Measurements from ENCODE around the gene P4HA2.

Gene P4HA2

DNA sequence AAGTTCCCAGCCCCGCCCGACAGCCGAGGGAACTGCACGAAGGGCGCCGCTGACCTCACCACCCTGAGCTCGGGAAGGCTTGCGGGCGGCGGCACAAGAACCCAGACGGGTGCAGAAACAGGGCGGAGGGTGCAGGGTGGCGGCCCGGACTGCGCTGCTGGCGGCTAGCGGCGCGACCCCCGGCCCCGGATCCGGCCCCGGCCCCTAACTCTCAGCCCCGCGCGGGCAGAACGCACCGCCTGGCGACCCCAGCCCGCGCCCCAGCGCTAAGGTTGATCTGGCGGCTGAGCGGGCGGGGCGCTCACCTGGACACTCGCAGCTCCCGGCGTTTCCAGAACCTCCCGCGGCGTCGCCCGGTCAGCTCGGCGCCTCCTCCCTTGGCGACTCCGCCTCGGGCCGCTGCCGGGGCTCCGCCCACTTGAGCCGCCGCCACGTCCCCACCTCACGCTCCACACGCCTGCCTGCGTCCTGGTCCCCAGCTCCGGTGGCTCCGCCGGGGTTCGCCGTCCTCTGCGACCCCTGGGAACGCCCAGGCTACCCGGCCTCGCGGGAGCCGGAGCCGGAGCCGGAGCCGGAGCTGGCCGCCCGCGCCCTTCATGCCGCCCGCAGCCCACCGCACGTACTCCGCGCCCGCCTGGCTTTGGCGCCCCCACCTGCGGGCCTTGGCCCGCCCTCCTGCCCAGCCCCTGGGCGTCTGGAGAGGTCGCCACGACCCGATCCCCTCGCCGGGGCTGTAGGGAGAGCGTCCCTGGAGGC is at the start of gene P4HA2:
Gene P4HA2, minus strand, starts transcription at position 369 of the 756 bp plus-strand sequence. CDS start 9,227 bp downstream, outside the sequence.
- peak; percentile 62 for DNase-seq (ENCODE audit: low read depth)

DNA sequence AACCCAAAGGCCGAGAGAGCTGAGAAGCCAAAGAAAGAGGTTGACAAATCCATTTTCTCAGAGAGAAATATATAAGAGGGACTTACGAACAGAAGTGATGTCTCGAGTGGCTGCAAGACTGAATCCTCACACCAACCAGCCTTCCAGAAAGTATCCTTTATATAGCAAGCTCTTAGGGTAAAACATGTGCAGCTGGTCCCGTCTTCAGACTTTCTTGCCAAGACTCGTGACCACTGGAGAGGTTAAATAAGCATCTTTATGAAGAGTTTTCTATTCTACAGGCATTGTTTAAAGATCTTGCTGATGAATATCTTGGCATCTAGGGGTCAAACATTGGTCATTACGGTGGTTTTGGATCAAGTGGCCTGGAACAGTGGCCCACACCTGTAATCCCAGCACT is 49.6 kb upstream of the P4HA2 start:
- no peak for DNase-seq (ENCODE audit: low read depth)

DNA sequence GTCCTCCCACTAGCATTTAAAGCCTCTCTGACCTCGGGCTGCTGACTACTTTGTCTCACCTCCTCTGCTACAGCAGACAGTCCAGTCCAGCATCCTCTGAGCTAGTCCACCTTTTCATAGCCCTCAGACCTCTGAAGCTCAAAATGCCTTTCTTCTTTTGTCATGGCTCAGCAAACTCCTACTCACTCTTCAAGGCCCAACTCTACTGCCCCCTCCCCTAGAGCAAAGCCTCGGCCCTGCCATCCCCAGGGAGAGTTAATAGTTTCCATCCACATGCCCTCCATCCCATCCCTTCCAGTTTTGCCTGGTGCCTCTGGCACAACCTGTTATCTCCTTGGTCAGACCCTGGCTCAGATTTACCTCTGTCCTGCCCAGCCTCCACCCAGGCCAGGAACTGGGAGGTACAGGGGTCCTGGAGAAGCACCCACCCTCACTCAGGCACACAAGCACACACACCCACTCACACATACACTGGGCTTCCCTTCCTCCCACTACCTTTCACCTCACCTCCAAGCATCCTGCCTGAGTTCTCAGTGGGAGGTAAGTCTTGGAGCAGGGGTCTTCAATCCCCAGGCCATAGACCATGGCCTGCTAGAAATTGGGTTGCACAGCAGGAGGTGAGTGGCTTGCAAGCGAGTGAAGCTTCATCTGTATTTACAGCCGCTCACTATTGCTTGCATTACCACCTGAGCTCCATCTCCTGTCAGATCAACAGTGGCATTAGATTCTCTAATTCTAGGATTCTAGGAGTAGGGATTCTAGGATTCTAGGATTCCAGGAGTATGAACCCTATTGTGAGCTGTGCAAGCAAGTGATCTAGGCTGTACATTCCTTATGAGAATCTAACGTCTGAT is 47.9 kb upstream of the P4HA2 start:
- DNase-seq (ENCODE audit: low read depth) = no peak

DNA sequence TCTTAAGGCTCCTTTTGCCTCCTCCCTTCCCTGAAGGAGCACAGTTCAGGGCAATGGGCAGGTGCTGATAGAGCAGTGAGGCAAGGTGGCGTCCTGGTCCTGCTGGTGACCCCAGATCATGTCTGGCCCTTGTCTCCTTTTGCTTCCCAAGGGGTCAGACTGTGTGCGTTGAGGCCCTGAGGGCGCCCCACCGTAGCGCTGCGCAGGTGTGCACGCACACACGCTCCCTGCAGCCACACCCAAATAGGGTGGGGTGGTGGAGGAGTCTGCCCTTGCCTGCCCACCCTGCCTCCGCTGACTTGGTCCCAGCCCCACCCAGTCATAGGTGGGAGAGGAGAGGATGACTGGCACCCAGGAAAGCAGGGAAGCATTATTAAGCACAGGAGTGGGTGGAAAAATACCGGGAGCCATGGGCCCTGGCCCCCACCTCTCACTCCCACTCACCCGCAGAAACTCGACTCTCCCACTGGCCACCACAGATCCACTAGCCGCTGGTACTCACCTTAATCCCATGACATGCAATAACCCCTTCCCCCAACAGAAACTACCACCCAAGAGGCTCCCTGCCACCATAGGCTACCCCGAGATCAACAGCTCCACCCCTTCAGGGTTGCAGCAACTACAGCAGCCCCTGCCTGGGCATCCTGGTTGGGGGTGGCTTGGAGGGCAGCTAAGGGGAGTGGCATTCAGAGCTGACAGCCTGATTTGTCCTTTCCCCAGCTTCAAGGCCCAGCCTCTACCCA is 46.6 kb upstream of the P4HA2 start:
- no peak for DNase-seq (ENCODE audit: low read depth)

DNA sequence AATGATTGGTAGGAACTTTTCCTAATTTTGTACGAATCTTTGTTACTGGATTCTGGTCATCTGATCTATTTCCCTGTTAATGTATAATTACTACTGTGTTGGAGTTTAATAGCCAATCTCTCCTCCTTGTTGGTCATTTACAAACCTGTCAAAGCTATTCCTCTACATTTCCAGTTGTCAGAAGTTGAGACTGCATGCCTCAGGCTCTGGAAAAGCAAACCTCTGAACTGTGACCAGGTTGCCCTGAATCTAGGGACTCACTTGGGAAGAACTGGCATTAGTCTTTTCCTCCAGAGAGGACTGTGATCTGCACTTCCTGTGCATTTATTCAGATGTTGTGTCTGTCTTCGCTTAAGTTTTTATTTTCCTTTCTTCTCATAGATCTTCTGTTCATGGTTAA is 46.0 kb upstream of the P4HA2 start:
- DNase-seq (ENCODE audit: low read depth) = no peak

DNA sequence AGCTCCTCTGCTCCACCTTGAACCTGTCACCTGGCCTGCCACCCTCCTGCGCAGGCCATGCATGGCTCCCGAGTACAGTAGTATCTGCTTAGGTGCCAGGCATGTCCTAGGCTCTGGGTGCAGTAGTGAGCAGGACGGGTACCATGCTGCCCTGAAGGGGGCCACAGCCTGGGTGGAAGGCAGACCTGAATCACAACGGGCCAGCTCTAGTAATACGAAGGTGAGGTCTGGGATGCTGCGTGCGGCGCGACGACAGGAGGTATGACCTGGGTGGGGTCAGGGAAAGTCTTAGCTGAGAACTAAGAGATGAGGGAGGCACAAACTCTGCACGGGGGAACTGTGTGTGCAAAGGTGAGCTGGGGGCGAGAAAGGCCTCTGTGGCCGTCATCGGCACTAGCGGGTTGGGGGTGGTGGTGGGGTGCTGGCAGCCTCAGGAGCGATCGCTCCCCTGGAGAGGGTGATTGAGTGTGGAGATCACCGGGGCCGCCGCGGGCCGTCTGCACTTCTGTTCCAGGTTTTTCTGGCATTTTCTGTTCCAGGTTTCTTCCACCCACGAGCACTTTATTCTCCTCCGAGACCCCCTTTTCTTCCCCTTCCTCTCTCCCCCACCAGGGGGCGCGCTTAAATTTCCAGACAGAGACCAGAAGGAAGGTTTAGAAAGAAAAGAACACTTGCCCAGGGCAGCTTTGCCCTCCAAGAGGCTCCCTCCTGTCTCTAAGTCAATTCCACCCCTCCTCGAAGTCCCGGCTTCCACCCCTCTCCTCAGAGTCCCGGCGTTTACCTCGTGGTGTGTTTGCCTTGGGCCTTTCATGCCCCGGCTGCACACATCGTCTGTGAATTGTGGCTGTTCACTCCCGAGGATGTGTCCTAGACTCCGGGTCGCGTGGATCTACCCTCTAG is 44.9 kb upstream of the P4HA2 start:
- DNase-seq (ENCODE audit: low read depth) = no peak

DNA sequence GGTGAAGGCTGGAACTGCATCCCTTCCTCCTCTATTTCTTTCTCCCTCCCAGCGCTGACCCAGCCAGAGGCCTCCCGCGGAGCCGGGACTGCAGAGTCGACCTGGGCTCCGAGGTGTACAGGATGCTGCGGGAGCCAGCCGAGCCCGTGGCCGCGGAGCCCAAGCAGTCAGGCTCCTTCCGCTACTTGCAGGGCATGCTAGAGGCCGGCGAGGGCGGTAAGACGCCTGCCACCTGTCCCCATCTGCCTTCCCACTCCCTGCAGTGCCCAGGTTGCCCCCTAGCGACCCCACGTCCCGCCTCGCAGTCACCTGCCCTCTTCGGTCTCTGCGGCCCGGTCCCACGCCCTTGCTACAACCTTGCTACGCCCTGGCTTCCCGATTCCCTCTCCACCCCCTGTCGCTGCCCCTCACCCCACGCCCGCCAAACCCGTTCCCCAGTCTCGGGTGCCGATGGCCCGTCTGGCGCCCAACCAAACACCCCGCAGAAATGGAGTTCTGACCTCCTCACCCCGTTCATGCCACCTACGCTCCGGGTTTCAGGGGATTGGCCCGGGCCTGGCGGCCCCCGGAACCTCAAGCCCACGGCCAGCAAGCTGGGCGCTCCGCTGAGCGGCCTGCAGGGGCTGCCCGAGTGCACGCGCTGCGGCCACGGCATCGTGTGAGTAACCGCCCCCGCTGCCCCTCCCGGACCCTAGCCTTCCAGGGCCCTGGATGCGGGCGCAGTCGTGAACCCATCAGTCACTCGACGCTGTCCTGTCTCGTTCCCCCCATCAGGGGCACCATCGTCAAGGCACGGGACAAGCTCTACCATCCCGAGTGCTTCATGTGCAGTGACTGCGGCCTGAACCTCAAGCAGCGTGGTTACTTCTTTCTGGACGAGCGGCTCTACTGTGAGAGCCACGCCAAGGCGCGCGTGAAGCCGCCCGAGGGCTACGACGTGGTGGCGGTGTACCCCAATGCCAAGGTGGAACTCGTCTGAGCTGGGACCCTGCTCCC is 43.9 kb upstream of the P4HA2 start:
- no peak for DNase-seq (ENCODE audit: low read depth)

DNA sequence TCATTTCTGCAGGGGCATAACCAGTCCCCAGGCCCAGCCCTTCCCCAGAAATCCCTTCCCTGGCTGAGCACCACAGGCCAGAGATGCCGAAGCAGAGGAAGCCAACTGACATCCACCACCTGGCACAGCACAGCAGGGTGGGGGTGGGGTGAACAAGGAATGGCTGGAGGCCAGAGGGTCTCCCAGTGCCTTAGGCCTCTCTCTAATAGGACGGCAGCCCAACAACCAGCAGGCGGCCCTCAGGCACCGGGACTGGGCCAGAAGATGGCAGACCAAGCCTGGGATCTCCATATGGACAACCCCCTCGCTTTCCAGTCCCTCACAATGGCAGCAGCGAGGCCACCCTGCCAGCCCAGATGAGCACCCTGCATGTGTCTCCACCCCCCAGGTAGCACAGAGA is 43.1 kb upstream of the P4HA2 start:
- DNase-seq (ENCODE audit: low read depth) = no peak

DNA sequence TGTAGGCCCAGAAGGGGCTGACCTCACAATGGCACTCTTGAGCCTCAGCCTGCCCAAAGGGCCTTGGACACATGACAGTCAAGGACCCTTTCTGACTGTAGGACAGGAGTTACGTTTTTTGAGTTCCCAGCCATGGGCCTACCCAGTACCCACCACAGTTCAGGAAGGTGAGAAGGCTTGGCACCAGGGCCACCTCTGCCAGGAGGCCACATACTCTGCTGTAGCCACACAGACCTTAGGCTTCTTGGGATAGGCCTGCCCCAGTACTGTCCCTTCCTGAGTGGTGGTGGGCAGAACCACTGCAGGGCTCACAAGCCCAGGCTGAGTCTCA is 42.6 kb upstream of the P4HA2 start:
- DNase-seq (ENCODE audit: low read depth) = no peak

DNA sequence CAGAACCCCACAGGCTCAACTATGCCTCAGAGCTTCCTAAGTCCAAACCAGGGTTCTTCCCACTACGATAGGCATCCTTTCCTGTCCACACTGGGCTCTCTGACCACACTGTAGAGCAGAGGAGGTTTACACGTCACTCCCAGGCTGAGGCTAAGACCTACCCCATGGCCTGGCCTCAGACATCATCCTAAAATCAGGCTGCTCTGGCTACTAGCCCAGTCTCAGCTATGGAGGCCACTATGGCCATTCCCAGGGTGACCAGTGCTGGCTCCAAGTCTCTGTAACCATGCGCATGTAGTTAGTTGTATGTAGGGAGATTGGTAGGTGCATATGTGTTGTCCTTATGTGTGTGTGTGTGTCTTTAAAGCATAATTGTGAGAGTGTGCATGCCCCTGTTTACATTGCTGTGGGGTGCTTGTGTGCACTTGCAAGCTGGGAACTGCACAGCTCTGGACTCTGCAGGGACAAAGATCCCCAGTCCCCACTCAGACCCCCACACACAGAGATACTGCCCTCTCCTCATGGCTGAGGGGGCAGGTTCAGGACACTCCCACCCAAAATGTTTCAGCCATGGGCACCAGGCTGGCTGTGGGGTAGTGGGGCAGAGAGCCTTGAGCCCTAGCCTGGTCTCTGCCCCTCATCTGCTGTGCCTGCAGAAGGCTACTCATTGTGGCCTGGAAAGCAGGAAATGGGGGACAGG is 42.1 kb upstream of the P4HA2 start:
- no peak for DNase-seq (ENCODE audit: low read depth)

DNA sequence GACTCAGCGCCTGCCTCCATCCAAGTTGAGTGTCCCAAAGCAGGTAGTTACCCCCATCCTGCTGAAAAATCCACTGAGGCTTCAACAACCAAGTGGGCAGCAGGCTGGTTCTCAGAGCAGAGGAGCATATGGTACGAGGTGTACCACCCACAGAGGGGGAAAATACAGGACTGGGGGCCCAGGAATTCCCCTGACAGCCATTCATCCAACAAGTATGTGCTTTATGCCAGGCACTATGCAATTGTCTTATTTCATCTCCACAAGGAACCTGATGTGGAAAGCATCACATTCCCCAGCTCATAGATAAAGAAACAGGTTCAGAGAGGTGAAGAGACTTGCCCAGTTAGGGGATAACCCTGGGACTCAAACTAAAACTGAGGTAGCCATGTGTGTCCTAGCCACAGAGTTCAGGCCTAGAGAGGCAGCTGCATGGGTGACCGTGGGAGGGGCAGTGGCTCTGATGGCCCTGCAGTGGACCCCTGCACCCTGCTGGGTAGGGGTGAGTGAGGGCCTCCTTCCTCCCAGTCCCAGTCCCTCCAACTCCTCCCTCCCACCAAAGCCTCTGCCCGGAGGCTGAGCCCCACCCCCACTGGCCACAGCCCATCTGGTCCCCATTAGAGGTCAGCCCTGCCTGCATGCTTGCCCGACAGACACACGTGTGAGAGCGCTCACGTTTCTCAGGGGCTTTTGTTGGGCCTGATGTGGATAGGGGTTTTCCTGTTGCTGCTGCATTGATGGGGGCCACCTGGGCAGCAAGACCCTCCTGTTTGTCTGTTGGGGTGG is 41.3 kb upstream of the P4HA2 start:
- peak; percentile 74 for DNase-seq (ENCODE audit: low read depth)

DNA sequence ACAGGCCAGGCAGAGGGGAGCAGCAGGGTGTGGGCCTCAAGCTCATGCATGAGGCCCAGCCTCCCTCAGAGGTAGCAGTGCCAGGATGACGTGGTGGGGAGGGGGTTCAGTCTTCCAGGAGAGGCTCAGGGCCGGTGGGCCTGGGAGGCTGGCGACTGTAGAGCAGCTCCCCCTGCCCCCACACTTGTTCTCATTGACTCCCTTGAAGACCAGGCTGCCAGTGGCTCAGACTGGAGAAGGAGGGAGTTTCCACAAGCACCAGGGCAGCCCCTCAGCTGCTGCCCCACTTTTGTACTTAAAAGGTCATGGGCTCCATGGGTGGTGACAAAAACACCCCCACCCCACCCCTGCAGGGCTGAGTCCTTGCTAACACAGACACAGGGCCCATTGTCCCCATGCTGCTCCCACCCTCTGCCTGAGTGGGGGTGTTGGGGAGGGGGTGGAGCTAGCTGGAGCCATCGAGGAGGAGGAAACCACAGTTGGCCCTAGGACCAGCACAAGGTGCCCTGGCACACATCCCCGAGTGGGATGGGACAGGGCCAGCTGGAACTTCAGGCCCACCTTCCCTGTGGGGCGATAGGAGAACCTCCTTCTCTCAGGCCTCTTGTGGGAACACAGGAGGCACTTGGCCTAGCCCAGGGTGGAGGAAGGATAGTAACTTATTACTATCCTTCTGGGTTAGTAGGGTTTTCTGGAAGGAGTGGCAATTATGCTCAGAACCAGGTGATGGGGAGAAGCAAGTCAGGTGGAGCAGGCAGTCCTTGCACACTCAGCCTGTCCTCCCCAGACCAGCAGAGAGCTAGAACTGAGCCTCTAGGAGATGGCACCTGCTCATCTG is 40.5 kb upstream of the P4HA2 start:
- no peak for DNase-seq (ENCODE audit: low read depth)

DNA sequence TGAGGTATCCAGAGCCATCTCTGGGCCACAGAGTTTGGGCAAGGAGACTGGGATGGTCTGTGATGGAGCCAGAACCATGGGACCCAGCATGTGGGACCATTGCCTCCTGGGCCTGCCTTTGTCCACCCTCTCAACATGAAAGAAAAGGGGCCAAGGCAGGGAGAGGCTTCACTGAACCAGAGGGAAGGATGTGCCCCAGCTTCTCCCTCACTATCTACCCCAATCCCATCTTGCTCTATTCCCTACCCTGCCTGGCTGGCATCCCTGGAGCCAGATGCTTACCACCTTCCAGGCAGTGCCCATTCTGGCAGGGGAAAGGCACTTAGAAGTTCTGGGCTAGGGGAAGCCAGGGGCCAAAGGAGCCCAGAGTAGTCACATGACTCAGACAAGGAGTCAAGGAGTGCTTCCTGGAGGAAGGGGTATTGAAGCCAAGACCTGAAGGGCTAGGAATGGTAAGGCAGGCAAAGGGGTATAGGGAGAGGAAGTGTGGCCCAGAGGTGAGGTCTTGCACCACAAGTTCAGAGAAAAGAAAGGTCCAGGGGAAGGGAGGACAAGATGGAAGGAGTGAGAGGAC is 39.6 kb upstream of the P4HA2 start:
- no peak for DNase-seq (ENCODE audit: low read depth)

DNA sequence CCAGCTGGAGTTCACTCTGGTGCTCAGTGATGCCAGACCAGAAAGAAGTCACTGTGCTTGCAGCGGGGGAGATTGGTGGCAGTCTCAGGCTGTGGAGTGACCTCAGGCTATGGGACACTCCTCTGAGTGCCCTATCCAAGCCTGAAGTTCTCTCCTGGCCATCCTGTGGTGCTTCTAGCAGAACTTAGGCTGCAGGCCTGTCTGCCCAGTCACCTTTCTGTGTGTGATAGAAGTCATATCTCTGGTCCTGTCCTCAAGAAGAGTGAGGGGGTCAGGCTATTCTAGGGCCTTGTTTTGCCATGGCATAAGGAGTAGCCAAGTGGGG is 39.1 kb upstream of the P4HA2 start:
- DNase-seq (ENCODE audit: low read depth) = no peak

DNA sequence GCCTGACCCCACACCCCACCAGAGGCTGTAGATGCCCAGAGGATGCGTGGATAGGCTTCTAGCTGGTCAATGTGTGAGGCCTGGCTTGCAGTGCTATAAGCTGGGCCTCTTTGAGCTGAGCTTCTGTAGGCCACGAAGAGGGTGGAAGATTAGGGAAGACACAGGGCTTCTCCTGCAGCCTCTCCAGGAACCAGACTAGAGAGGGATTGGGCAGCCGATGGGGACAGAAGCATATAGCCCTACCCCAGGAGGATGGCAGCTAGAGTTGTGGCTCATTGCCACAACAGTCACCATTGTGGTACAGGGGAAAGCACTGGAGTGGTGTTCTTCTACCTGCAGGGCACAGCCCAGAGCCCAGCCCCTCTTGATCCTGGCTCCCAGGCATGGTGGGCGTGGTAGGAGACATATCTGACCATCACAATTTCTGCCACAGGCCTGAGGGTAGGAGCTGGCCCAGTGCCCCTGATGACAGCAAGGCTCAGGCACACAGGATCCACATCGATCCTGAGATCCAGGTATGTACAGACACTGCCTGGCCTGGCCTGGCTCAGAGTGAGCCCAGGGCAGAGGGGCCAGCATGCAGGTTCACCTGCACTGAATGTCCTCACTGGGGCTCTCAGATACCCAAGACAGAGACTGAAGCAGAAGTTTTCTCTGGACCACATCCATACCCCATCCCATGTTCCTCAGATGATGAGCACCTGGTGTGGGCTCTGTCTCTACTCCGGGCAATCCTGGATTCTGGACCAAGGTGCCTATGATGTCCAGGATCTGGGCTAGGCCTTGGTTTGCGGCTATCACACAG is 38.6 kb upstream of the P4HA2 start:
- no peak for DNase-seq (ENCODE audit: low read depth)

DNA sequence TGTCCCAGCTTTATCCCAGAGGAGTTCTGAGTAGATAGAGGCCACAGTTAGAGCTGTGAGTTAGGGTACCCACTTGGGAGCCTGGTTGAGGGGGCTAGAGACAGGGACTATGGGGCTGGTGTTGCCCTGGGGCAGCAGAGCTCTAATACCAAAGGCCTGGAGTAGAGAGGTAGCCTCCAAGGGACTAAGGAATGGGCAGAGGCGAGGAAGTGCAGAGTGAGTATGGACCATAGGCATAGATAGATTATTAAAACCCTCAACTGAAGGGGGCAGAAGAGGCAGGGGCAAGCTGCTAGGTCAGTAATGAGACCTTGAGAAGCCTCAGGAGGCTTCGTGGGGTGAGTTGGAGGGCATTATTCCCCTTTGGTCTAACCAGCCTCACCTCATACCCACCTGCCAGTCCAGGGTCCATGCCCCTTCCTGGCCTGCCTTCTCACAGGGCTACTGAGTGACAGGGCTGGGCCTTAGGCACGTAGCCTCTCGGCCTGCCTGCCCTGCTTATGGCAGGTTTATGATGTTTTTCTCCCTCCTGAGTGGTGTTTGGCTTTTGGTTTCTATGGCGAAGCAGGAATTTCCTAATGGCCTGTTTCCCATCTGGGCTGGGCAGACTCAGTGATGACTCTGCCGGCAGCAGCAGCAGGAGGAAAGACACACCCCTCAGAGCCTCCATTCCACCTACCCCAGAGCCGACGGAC is 37.8 kb upstream of the P4HA2 start:
- peak; percentile 93 for DNase-seq (ENCODE audit: low read depth)
